Measurements from ENCODE around the gene CDKAL1.

Gene CDKAL1

DNA sequence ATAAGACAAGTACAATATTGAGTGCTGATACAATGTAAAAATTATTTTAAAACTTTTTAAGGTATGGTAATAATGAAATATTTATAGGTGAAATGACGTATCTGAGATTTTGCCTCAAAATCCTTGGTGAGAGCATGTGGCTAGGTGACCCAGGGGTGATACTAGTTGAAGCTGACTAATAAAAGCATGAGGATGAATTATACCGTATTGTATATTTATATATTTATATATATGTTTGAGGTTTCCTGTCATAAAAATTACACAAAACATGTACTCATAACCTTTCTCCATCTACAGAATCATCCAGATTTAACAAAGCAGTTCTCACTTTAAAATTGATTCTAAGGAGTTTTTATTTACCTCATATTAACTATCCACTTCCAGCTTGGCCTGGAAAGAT is 358.1 kb downstream of the CDKAL1 start:
- DNase-seq, result no peak
- TF ChIP-seq, protein P1, sequence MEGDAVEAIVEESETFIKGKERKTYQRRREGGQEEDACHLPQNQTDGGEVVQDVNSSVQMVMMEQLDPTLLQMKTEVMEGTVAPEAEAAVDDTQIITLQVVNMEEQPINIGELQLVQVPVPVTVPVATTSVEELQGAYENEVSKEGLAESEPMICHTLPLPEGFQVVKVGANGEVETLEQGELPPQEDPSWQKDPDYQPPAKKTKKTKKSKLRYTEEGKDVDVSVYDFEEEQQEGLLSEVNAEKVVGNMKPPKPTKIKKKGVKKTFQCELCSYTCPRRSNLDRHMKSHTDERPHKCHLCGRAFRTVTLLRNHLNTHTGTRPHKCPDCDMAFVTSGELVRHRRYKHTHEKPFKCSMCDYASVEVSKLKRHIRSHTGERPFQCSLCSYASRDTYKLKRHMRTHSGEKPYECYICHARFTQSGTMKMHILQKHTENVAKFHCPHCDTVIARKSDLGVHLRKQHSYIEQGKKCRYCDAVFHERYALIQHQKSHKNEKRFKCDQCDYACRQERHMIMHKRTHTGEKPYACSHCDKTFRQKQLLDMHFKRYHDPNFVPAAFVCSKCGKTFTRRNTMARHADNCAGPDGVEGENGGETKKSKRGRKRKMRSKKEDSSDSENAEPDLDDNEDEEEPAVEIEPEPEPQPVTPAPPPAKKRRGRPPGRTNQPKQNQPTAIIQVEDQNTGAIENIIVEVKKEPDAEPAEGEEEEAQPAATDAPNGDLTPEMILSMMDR (IDR thresholded peaks at IDR 0.05; ENCODE audit: low read depth, low read length, missing control alignments), result no peak
- Histone ChIP-seq H3K36me3 (replicated peaks) (no peaks in the 10 kb centered on the region), H3K27ac (no peak overlapping the region), H3K4me3 (ENCODE audit: low read depth, low read length) (no peak overlapping the region), H3K27me3 (replicated peaks) (no peaks in the 10 kb centered on the region)
- in situ Hi-C loops (cut with HindIII; ENCODE audit: low pct_ligation_motif_present, low sequenced_read_pairs), result no loop called here

DNA sequence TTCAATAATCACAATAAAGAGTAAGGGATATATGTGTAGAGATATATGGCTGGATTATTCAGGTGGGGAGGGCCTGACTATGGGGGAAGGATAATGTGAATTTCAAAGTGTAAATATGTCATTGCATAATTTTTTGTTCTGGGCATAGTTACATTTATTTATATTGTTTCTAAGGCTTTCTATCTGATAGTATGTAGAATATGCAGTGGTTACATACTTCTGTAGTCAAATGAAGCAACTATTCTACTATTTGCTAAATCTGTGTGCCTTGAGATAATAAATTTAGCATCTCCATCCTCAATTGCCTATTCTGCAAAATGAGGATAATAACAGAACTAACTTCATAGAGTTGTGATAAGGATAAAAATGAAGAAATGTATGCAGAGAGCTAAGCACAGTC is 359.2 kb downstream of the CDKAL1 start:
- no peak overlapping the region for H3K27ac ChIP-seq
- no peaks in the 10 kb centered on the region for H3K27me3 ChIP-seq (replicated peaks)
- H3K36me3 ChIP-seq (replicated peaks), result no peaks in the 10 kb centered on the region
- in situ Hi-C loops (cut with HindIII; ENCODE audit: low pct_ligation_motif_present, low sequenced_read_pairs), result no loop called here
- TF ChIP-seq, protein P1 (IDR thresholded peaks at IDR 0.05; ENCODE audit: low read depth, low read length, missing control alignments), result no peak
- H3K4me3 ChIP-seq (ENCODE audit: low read depth, low read length), result no peak overlapping the region
- DNase-seq, result no peak

DNA sequence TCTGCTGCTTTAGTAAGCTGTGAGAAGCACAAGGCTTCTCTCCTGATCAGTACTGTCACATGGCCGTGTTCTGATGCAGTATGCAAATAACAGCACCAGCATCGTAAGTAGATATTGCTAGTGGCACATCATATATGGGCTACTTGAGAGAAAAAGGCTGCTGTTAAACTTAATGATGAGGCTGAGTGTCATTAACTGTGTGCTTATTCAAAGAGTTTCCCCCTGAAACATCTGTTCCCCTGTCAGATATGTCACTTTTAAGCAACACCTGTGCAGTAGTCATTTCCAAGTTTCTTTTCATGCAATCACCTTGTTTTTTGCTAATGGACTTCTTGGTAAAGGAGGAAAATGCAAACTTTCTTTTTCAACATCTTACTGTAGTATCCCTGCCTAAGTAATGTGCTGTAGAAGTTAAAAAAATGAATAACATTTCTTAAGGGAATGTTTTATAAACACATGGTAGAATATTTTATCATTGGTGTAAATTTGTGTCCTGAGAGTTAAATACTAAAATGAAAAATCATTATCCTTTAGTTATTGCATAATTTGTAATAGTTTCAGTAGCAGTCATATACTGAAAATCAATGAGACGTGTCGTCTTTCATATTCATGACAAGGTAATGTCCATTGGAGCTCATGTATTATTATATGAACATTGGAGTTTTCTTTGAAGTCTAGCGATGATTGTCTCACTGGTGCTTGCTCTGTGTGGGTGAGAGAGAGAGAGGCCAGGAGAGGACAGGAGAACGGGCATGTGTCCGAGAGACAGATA is 366.3 kb downstream of the CDKAL1 start:
- H3K27me3 ChIP-seq (replicated peaks), result no peaks in the 10 kb centered on the region
- H3K36me3 ChIP-seq (replicated peaks), result no peaks in the 10 kb centered on the region
- in situ Hi-C loops (cut with HindIII; ENCODE audit: low pct_ligation_motif_present, low sequenced_read_pairs), result no loop called here
- no peak for DNase-seq
- TF ChIP-seq, protein P1 (IDR thresholded peaks at IDR 0.05; ENCODE audit: low read depth, low read length, missing control alignments), result no peak
- H3K27ac ChIP-seq, result no peak overlapping the region
- H3K4me3 ChIP-seq (ENCODE audit: low read depth, low read length), result no peak overlapping the region

DNA sequence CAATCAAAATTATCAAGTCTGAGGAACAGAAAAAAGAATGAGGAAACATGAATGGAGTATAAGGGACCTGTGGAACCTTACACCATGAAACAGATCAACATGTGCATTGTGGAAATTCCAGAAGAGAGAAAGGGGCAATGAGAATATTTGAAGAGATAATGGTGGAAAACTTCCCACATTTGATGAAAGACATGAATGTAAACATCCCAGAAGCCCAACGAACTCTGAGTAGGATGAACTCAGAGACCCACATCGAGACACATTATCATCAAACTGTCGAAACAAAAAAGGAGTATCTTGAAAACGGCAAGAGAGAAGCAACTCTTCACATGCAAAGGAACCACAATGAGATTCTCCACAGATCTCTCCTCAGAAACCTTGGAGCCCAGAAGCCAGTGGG is 371.1 kb downstream of the CDKAL1 start:
- H3K27ac ChIP-seq, result no peak overlapping the region
- TF ChIP-seq, protein P1 (IDR thresholded peaks at IDR 0.05; ENCODE audit: low read depth, low read length, missing control alignments), result no peak
- in situ Hi-C loops (cut with HindIII; ENCODE audit: low pct_ligation_motif_present, low sequenced_read_pairs), result no loop called here
- DNase-seq, result no peak
- no peaks in the 10 kb centered on the region for H3K36me3 ChIP-seq (replicated peaks)
- no peaks in the 10 kb centered on the region for H3K27me3 ChIP-seq (replicated peaks)
- H3K4me3 ChIP-seq (ENCODE audit: low read depth, low read length), result no peak overlapping the region

DNA sequence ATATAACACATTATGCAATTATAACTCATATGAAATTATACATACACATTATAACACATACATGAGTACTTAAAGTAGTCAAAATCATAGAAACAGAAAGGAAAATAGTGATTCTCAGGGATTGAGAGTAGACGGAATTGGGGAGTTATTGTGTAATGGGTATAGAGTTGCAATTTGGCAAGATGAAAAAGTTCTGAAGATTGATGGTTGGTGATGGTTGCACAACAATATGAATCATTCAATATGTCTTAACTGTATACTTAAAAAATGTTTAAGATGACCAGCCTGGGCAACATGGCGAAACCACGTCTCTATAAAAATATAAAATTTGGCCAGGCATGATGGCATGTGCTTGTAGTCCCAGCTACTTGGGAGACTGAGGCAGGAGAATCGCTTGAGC is 372.7 kb downstream of the CDKAL1 start:
- H3K27me3 ChIP-seq (replicated peaks), result no peaks in the 10 kb centered on the region
- DNase-seq, result peak; percentile 25
- TF ChIP-seq, protein P1 (IDR thresholded peaks at IDR 0.05; ENCODE audit: low read depth, low read length, missing control alignments), result no peak
- H3K4me3 ChIP-seq (ENCODE audit: low read depth, low read length), result no peak overlapping the region
- in situ Hi-C loops (cut with HindIII; ENCODE audit: low pct_ligation_motif_present, low sequenced_read_pairs), result no loop called here
- H3K36me3 ChIP-seq (replicated peaks), result no peaks in the 10 kb centered on the region
- no peak overlapping the region for H3K27ac ChIP-seq

Data from brain microvascular endothelial cell (primary cell).